Central memory CD8-positive, alpha-beta T cell (primary cell): ENCODE measurements around the gene ARL8B.
A peak's percentile ranks its signal among the peaks of the same experiment; 100 is the strongest.
"Not testable (repeated sequence)": the region's sequence is repeated elsewhere in the genome, so short reads cannot be mapped to it uniquely, and the experiment has no call there.

Experiments
- ATAC-seq: fragments of 150-1000 bp; cut with Tn5 transposase; replicated peaks from 2 replicates; pipeline ENCODE4 v1.10.0; 2022; ENCODE audit warnings: mild to moderate bottlenecking, moderate FRiP score, moderate number of reproducible peaks; ENCODE audit not compliant: poor library complexity, severe bottlenecking; ENCODE audit errors: extremely low read depth
- DNase-seq, 2 donors: peaks; one replicate each; pipeline ENCODE4 v3.0.0; 2021; ENCODE audit warnings: low spot score in 2 of 2
- H3K27ac Mint-ChIP-seq: one replicate; pipeline ENCODE4 v1.8.0; 2022; ENCODE audit warnings: low read depth, mild to moderate bottlenecking, moderate library complexity, mixed read lengths
- H3K27me3 Mint-ChIP-seq: one replicate; pipeline ENCODE4 v1.8.0; 2022; ENCODE audit warnings: mixed read lengths
- H3K36me3 Mint-ChIP-seq: one replicate; pipeline ENCODE4 v1.8.0; 2022; ENCODE audit warnings: mild to moderate bottlenecking, moderate library complexity, mixed read lengths; ENCODE audit not compliant: insufficient read depth
- H3K4me1 Mint-ChIP-seq: one replicate; pipeline ENCODE4 v1.8.0; 2022; ENCODE audit warnings: mixed read lengths
- H3K4me3 Mint-ChIP-seq: one replicate; pipeline ENCODE4 v1.8.0; 2022; ENCODE audit warnings: mild to moderate bottlenecking, moderate library complexity, mixed read lengths
- H3K9me3 Mint-ChIP-seq: one replicate; pipeline ENCODE4 v1.8.0; 2022; ENCODE audit warnings: mixed read lengths

ARL8B gene

DNA sequence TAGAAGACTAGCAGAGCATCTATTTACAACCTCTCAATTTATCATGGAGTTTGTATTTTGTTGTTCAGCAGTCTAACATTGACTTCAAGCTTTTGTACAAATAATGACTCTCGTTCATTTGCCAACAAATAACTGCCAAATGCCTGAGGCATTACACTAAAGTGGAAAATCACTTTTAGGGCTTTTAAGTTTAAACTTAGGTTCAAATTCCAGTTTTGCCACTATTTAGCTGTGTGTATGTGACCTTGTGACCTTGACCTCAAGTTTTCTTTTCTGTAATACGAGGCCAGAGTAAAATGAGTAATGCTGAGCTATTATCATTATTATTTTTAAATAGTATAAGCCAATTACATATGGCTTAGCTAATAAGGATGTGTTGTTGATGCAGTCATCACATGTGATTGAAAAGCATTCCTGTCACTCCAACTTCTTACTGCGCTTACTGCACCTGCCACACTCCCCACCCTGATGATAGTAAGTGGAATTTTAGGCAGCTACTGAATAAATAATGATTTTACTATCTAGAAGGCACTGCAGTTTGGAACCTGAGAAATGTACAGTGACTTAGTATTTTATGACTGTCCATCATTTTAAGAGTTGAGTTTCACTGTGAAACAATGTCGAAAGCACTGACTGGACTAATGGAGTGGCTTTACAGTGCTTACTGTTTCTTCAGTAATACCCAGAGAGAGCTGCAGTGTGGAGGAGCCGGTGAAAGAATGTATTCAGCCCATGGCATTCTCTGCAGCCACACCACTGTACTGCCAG lies 16.3 kb downstream of the ARL8B start:
- ATAC-seq (no peak), DNase-seq (no peak)
- H3K27ac Mint-ChIP-seq: peak overlapping the region; percentile 91
- no peaks in the 10 kb centered on the region for H3K27me3 Mint-ChIP-seq
- peaks cover 72% of the 10 kb centered on the region for H3K4me1 Mint-ChIP-seq
- H3K36me3 Mint-ChIP-seq: peaks cover 8% of the 10 kb centered on the region
- H3K9me3 Mint-ChIP-seq: no peaks in the 10 kb centered on the region
- no peak overlapping the region for H3K4me3 Mint-ChIP-seq

DNA sequence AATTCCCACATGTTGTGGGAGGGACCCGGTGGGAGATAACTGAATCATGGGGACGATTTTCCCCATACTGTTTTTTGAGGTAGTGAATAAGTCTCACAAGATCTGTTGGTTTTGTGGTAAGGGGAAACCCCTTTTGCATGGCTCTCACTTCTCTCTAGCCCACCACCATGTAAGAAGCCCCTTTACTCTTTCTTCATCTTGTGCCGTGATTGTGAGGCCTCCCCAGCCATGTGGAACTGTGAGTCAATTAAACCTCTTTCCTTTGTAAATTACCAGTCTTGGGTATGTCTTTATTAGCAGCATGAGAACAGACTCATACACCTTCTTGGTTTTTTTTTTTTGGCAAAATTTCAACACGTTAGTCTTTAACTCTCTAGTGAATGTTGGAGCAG lies 18.1 kb downstream of the ARL8B start:
- ATAC-seq: no peak
- DNase-seq: no peak
- Mint-ChIP-seq H3K27ac (peak overlapping the region; percentile 51), H3K4me1 (peaks cover 77% of the 10 kb centered on the region), H3K4me3 (peak overlapping the region; percentile 12), H3K9me3 (no peaks in the 10 kb centered on the region), H3K36me3 (peaks cover 6% of the 10 kb centered on the region), H3K27me3 (no peaks in the 10 kb centered on the region)

DNA sequence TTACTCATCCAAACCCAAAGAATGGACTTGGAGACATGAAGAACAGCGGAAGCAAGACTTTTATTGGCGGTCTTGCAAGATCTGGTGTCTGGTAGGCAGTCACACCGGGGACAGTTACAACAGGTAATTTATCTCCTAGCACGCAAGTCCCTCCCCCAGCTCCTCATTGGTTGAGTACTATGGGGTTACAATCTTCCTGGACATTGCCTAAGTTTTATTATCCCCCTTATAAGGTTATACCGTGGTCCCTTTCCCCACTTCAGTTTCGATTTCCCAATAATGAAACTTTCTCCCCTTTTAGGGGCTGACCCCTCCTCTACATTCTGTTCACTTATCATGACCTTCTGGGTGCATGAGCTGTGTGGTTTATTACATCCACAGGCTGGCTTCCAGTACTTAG lies 18.7 kb downstream of the ARL8B start:
- Mint-ChIP-seq H3K27me3 (no peaks in the 10 kb centered on the region), H3K9me3 (no peaks in the 10 kb centered on the region), H3K27ac (peak overlapping the region; percentile 18), H3K4me3 (no peak overlapping the region), H3K4me1 (peaks cover 83% of the 10 kb centered on the region), H3K36me3 (peaks cover 6% of the 10 kb centered on the region)
- DNase-seq: no peak
- ATAC-seq: no peak

DNA sequence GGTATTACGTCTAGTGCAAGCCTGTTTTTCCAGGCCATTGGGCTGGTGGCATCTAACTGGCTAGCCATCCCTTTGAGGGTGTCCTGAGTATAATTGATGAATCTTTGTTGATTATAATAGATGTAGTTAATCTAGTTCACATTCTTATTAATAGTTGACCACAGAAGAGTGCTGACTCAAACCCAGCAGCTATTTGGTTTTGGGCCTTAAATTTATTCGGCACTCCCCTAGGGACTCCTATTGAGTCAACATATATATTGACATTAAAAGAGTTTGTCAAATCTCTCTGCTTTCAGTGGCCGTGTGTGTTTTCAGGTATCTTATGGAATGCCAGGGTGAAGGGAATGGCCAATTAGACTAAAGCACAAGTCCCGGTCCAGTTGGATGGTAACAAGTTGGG lies 19.7 kb downstream of the ARL8B start:
- Mint-ChIP-seq H3K9me3 (peaks cover 3% of the 10 kb centered on the region), H3K4me3 (no peak overlapping the region), H3K36me3 (peaks cover 7% of the 10 kb centered on the region)

DNA sequence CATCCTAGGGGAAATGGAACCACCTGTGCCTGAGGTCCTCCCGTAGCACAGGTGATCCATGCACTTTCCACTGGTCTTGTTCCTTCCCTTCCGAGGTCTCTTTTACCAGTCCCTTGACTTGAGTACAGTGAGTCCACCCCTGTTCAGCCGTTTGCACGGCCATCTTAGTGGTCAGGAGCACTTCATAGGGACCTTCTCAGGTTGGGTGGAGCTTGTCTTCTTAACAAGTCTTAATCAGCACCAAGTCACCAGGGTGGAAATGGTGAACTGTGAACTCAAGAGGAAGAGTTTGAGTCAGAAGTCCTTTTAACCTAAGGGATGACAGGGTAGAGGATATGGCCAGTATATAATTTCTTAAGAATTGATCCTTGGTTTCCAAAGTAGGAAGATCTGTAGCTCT lies 21.4 kb downstream of the ARL8B start:
- DNase-seq: no peak
- ATAC-seq: no peak
- Mint-ChIP-seq H3K9me3 (peaks cover 13% of the 10 kb centered on the region), H3K27ac (no peak overlapping the region), H3K36me3 (peaks cover 7% of the 10 kb centered on the region), H3K4me3 (no peak overlapping the region), H3K27me3 (no peaks in the 10 kb centered on the region), H3K4me1 (peaks cover 79% of the 10 kb centered on the region)

More for the DNA sequence above, 19.7 kb downstream of the ARL8B start:
- ATAC-seq (no peak), DNase-seq (no peak)
- Mint-ChIP-seq H3K27ac (no peak overlapping the region), H3K27me3 (no peaks in the 10 kb centered on the region), H3K4me1 (peaks cover 78% of the 10 kb centered on the region)

DNA sequence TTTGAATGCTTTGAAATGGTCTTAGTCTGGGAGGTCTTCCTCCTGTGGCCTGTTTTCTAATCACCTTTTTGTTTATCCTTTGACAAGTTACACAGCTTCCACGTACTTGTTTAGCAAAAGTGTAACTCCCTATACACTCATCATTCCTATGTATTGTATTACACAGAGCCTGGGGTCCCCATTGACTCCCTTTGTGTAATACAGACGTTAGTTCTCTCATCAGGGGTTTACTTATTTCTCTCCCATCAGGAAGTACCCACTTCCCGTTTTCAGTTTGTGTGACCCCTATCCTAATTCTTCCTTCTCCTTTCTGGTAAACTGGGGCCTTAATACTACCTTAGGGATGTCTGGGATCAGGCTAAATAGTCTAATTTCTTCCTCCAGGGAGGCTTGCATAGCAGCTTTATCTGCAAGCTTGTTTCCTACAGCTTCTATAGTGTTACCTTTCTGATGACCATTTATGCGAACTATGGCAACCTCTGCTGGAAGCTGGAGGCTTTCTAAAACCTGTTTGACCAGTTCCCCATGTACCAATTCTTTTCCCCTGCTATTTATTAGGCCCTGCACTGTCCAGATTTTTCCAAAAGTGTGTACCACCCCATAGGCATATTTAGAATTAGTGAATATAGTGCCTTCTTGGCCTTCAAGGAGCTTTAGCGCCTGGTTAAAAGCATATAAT lies 22.4 kb downstream of the ARL8B start:
- H3K4me1 Mint-ChIP-seq: peaks cover 79% of the 10 kb centered on the region
- H3K9me3 Mint-ChIP-seq: peaks cover 13% of the 10 kb centered on the region
- H3K4me3 Mint-ChIP-seq: no peak overlapping the region
- no peak for ATAC-seq
- no peak for DNase-seq
- no peaks in the 10 kb centered on the region for H3K27me3 Mint-ChIP-seq
- H3K36me3 Mint-ChIP-seq: peaks cover 5% of the 10 kb centered on the region
- H3K27ac Mint-ChIP-seq: peak overlapping the region; percentile 64

DNA sequence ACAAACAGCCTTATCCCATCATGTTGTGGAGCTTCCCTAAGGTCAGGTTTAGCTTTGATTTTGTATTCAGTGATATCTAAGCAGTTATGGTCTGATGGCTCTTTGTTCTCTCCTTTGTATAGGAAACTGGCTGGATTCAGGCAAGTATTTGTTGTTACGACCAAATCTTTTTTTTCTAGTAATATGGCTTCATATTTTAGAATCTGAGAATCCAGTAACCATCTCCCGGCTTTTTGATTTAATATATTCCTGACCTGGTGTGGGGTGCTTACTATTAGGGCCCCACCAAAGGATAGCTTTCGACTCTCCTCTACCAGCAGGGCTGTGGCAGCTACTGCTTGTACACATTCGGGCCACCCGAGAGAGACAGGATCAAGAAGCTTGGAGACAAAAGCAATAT lies 23.0 kb downstream of the ARL8B start:
- Mint-ChIP-seq H3K27ac (peak overlapping the region; percentile 64), H3K4me1 (peaks cover 79% of the 10 kb centered on the region), H3K4me3 (no peak overlapping the region), H3K36me3 (peaks cover 5% of the 10 kb centered on the region), H3K9me3 (peaks cover 13% of the 10 kb centered on the region), H3K27me3 (no peaks in the 10 kb centered on the region)
- DNase-seq: no peak
- no peak for ATAC-seq

DNA sequence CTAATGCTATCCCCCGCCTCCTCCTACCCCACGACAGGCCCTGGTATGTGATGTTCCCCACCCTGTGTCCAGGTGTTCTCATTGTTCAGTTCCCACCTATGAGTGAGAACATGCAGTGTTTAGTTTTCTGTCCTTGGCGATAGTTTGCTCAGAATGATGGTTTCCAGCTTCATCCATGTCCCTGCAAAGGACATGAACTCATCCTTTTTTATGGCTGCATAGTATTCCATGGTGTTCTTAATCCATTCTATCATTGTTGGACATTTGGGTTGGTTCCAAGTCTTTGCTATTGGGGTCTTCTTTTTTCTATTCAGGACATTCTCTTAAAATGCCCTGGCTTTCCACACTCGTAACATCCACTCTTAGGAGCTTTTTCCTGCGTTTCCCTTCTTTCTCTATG lies 25.1 kb downstream of the ARL8B start:
- peak overlapping the region; percentile 79 for H3K27ac Mint-ChIP-seq
- H3K9me3 Mint-ChIP-seq: peaks cover 13% of the 10 kb centered on the region
- not testable (repeated sequence) for H3K36me3 Mint-ChIP-seq, H3K27me3 Mint-ChIP-seq, ATAC-seq, DNase-seq, H3K4me3 Mint-ChIP-seq
- H3K4me1 Mint-ChIP-seq: peaks cover 70% of the 10 kb centered on the region

DNA sequence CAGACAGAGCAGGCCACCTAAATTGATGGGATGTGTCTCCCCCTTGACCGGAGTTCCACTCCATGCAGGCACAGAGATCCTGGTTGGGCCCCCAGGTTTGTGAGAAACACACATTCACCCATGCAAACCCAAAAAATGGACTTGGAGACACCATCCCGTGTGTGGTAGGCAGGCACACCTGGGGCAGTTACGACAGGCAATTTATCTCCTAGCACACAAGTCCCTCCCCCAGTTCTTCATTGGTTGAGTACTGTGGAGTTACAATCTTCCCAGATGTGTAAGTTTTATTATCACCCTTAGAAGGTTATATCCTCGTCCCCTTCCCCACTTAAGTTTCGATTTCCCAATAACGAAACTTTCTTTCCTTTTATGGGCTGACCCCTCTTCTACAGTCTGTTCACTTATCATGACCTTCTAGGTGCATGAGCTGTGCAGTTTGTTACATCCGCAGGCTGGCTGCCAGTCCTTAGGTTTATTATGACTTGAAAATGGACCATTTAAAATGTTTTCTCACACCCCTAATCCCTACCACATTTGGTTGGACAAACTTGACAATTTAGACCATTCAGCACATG lies 27.3 kb downstream of the ARL8B start:
- Mint-ChIP-seq H3K9me3 (peaks cover 13% of the 10 kb centered on the region), H3K27ac (no peak overlapping the region), H3K4me1 (peaks cover 78% of the 10 kb centered on the region), H3K36me3 (peaks cover 6% of the 10 kb centered on the region), H3K4me3 (no peak overlapping the region), H3K27me3 (no peaks in the 10 kb centered on the region)
- DNase-seq: no peak
- no peak for ATAC-seq

DNA sequence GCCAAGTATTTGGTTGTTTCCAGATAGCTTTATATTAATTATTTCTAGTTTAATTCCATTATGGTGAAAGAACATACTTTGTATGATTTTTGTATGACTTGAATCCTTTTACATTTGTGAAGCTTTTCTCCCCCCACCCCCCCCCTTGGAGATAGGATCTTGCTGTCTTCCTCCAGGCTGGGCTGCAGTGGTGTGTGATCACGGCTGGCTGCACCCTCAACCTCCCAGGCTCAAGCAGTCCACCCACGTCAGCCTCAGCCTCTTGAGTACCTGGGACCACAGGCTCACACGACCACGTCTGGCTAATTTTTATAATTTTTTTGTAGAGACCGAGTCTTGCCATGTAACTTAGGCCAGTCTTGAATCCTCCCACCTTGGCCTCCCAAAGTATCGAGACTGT lies 29.5 kb downstream of the ARL8B start:
- Mint-ChIP-seq H3K4me3 (no peak overlapping the region), H3K36me3 (peaks cover 10% of the 10 kb centered on the region), H3K27me3 (no peaks in the 10 kb centered on the region), H3K27ac (no peak overlapping the region), H3K4me1 (peaks cover 84% of the 10 kb centered on the region), H3K9me3 (peaks cover 12% of the 10 kb centered on the region)
- DNase-seq: no peak
- ATAC-seq: no peak

DNA sequence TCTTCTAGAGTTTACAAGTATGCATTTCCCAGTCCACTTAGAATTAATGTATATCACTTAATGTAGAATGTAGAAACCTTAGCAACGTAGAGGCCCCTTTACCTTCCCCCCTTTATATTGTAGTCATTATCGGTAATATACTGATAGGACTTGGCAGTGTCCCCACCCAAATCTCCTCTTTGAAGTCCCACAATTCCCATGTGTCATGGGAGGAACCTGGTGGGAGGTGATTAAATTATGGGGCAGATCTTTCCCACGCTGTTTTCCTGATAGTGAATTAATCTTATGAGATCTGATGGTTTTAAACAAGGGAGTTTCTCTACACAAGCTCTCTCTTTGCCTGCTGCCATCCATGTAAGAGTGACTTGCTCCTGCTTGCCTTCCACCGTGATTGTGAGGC lies 31.0 kb downstream of the ARL8B start:
- Mint-ChIP-seq H3K4me3 (no peak overlapping the region), H3K27ac (no peak overlapping the region)

DNA sequence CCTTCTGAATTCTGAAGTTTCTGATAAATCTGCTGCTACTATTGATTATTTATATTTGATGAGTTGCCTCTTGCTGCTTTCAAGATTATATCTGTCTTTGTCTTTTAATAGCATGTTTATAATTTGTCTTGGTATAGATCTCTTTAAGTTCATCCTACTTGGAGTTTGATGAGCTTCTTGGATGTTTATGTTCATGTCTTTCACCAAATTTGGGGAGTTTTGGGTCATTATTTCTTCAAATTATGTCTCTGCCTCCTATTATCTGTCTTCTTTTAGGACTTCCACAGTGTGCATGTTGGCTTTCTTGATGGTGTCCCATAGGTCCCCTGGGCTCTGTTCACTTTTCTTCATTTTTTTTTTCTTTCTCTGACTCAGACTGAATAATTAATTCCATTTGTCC lies 33.1 kb downstream of the ARL8B start:
- Mint-ChIP-seq H3K4me3 (no peak overlapping the region), H3K27me3 (no peaks in the 10 kb centered on the region), H3K4me1 (peaks cover 72% of the 10 kb centered on the region), H3K27ac (peak overlapping the region; percentile 19), H3K9me3 (no peaks in the 10 kb centered on the region), H3K36me3 (peaks cover 4% of the 10 kb centered on the region)
- no peak for ATAC-seq
- DNase-seq: no peak

More for the DNA sequence above, 31.0 kb downstream of the ARL8B start:
- H3K9me3 Mint-ChIP-seq: no peaks in the 10 kb centered on the region
- peaks cover 86% of the 10 kb centered on the region for H3K4me1 Mint-ChIP-seq
- no peaks in the 10 kb centered on the region for H3K27me3 Mint-ChIP-seq
- no peak for ATAC-seq
- H3K36me3 Mint-ChIP-seq: peaks cover 7% of the 10 kb centered on the region
- DNase-seq: no peak

DNA sequence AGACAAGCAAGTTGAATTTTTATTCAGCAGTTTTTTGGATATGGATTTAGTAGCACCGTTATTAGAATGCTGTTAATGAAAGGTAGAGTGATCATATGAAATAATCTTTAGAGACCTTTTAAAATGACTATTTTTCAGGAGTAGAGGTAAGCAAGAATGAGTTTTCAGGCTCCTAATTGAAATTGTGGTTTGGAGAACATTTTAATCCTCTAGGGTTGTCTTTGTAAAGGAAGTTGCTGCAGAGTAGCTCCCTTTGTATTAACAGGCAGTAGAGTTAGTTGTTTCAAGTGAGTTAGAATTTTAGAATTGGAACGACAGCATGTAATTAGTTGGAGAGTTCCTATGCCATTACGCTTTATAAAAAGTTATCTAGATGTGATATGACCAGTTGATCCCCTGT lies 38.2 kb downstream of the ARL8B start:
- Mint-ChIP-seq H3K4me3 (no peak overlapping the region), H3K27ac (peak overlapping the region; percentile 29), H3K36me3 (peaks cover 2% of the 10 kb centered on the region), H3K4me1 (peaks cover 70% of the 10 kb centered on the region), H3K27me3 (no peaks in the 10 kb centered on the region), H3K9me3 (no peaks in the 10 kb centered on the region)
- DNase-seq (no peak), ATAC-seq (no peak)
